Measurements from ENCODE around the gene KY.

The KY gene

GRCh38 chr3:134619301-134619615 is 31.6 kb downstream of the KY start:
- DNase-seq (ENCODE audit: extremely low spot score): no peak
- TF ChIP-seq CTCF (IDR thresholded peaks at IDR 0.05; ENCODE audit: control extremely low read depth, extremely low read depth, low read depth, missing control alignments): no peak
- ChIA-PET POLR2A (no interaction called here), CTCF (interaction anchor here (8.3 kb wide), 1 partner anchor 17 kb away, joined by 63 read pairs; no protein-coding TSS in a partner anchor)

- ChIA-PET CTCF (interaction anchor here (8.3 kb wide), 1 partner anchor 16 kb away, joined by 63 read pairs; no protein-coding TSS in a partner anchor), POLR2A (no interaction called here)
- no peak for TF ChIP-seq CTCF (IDR thresholded peaks at IDR 0.05; ENCODE audit: control extremely low read depth, extremely low read depth, low read depth, missing control alignments)
- DNase-seq (ENCODE audit: extremely low spot score): no peak
Observed at GRCh38 chr3:134618478-134619300, 32.1 kb downstream of the KY start.

- CTCF ChIA-PET: interaction anchor here (8.3 kb wide), 1 partner anchor 15 kb away, joined by 63 read pairs; no protein-coding TSS in a partner anchor
- no peak for DNase-seq (ENCODE audit: extremely low spot score)
- no peak for TF ChIP-seq CTCF (IDR thresholded peaks at IDR 0.05; ENCODE audit: control extremely low read depth, extremely low read depth, low read depth, missing control alignments)
- POLR2A ChIA-PET: no interaction called here
Observed at GRCh38 chr3:134617608-134618477, 33.0 kb downstream of the KY start.

GRCh38 chr3:134615743-134616142 is 35.1 kb downstream of the KY start:
- ChIA-PET CTCF (interaction anchor here (1.2 to 8.3 kb wide), 4 partner anchors 13 to 20 kb away, joined by 3 to 63 read pairs (median 4); no protein-coding TSS in a partner anchor), POLR2A (no interaction called here)
- no peak for DNase-seq (ENCODE audit: extremely low spot score)
- TF ChIP-seq CTCF (IDR thresholded peaks at IDR 0.05; ENCODE audit: control extremely low read depth, extremely low read depth, low read depth, missing control alignments): no peak

GRCh38 chr3:134614955-134615354 is 35.9 kb downstream of the KY start:
- ChIA-PET POLR2A (no interaction called here), CTCF (interaction anchor here (1.2 to 8.3 kb wide), 3 partner anchors 12 to 21 kb away, joined by 3 to 63 read pairs (median 4); no protein-coding TSS in a partner anchor)
- no peak for DNase-seq (ENCODE audit: extremely low spot score)
- TF ChIP-seq CTCF (IDR thresholded peaks at IDR 0.05; ENCODE audit: control extremely low read depth, extremely low read depth, low read depth, missing control alignments): no peak

GRCh38 chr3:134613006-134613520 is 37.8 kb downstream of the KY start:
- ChIA-PET CTCF (interaction anchor here (8.3 kb wide), 1 partner anchor 10 kb away, joined by 63 read pairs; no protein-coding TSS in a partner anchor), POLR2A (no interaction called here)
- no peak for TF ChIP-seq CTCF (IDR thresholded peaks at IDR 0.05; ENCODE audit: control extremely low read depth, extremely low read depth, low read depth, missing control alignments)
- no peak for DNase-seq (ENCODE audit: extremely low spot score)
